PC-3 (cell line): Measurements from ENCODE around the gene MSMP. TPM values are rescaled to one million over a fixed set of nuclear protein-coding genes. Genes with fewer than 3 reads are reported as not detected.
A peak's percentile ranks its signal among the peaks of the same experiment; 100 is the strongest.

Experiments used
- ATAC-seq: fragments of 200-7000 bp; cut with Tn5 transposase; 2 replicates; pipeline ENCODE4 v1.9.1; 2020; ENCODE audit warnings: mild to moderate bottlenecking, moderate library complexity
- BruUV-seq: library from RNA; stranded (reverse); fragments of 400-500 nt; replicated peaks from 2 replicates; lab custom pipeline; 2021; lab: Mats Ljungman, UMichigan
- CTCF ChIA-PET: fragments of 300-600 bp; sonication (Branson Sonifier 250); formaldehyde crosslinking; loops from one replicate; lab custom pipeline; 2022; ENCODE audit warnings: antibody characterized with exemption; lab: Charles Lee
- POLR2A ChIA-PET: fragments of 300-600 bp; sonication (Branson Sonifier 250); formaldehyde crosslinking; loops from one replicate; lab custom pipeline; 2022; ENCODE audit warnings: antibody characterized with exemption; ENCODE audit not compliant: unreplicated experiment; lab: Charles Lee
- DNase-seq: peaks from one replicate; pipeline ENCODE4 v3.0.0-alpha.2; 2015
- H2AFZ ChIP-seq: fragments of 300-600 bp; sonication (generic); 2 replicates; pipeline ENCODE4 v1.6.0; 2016; ENCODE audit warnings: antibody characterized with exemption, low read length
- H3F3A ChIP-seq: fragments of 300-600 bp; sonication (generic); one replicate; pipeline ENCODE4 v1.6.0; 2017; ENCODE audit warnings: antibody characterized with exemption, low read length, control low read depth, mild to moderate bottlenecking; ENCODE audit not compliant: unreplicated experiment
- H3K27ac ChIP-seq: fragments of 300-600 bp; sonication (generic); 2 replicates; pipeline ENCODE4 v1.5.1; 2016; ENCODE audit warnings: mild to moderate bottlenecking, low read length
- H3K27me3 ChIP-seq: fragments of 300-600 bp; sonication (generic); 2 replicates; pipeline ENCODE4 v1.6.1; 2016; ENCODE audit warnings: low read length, mixed read lengths
- H3K36me3 ChIP-seq: fragments of 300-600 bp; sonication (generic); 2 replicates; pipeline ENCODE4 v1.6.1; 2016; ENCODE audit warnings: low read depth, mixed run types, low read length, mixed read lengths
- H3K4me1 ChIP-seq: fragments of 300-600 bp; sonication (generic); 2 replicates; pipeline ENCODE4 v1.5.1; 2016; ENCODE audit warnings: low read length; ENCODE audit not compliant: insufficient read depth
- H3K4me2 ChIP-seq: fragments of 300-600 bp; sonication (generic); 2 replicates; pipeline ENCODE4 v1.6.0; 2016; ENCODE audit warnings: low read length
- H3K4me3 ChIP-seq: fragments of 300-600 bp; sonication (generic); 2 replicates; pipeline ENCODE4 v1.5.1; 2016; ENCODE audit warnings: mild to moderate bottlenecking, low read length, mixed read lengths
- H3K79me2 ChIP-seq: fragments of 300-600 bp; sonication (generic); 2 replicates; pipeline ENCODE4 v1.6.1; 2017; ENCODE audit warnings: low read length, mixed read lengths
- H3K9ac ChIP-seq: fragments of 300-600 bp; sonication (generic); 2 replicates; pipeline ENCODE4 v1.6.0; 2016; ENCODE audit warnings: mild to moderate bottlenecking, low read length
- H3K9me2 ChIP-seq: fragments of 300-600 bp; sonication (generic); replicated peaks from 2 replicates; pipeline ENCODE4 v1.6.1; 2016; ENCODE audit warnings: mixed run types, low read length, mixed read lengths
- H3K9me3 ChIP-seq: fragments of 300-600 bp; sonication (generic); 2 replicates; pipeline ENCODE4 v1.6.1; 2016; ENCODE audit warnings: low read length, mixed read lengths
- H4K20me1 ChIP-seq: fragments of 300-600 bp; sonication (generic); 2 replicates; pipeline ENCODE4 v1.6.1; 2016; ENCODE audit warnings: low read length, mixed read lengths
- EZH2 ChIP-seq: fragments of 300-600 bp; sonication (generic); IDR thresholded peaks from one replicate; pipeline ENCODE4 v1.6.1; 2017; ENCODE audit warnings: antibody characterized with exemption, mild to moderate bottlenecking, low read length; ENCODE audit not compliant: unreplicated experiment
- EZH2phosphoT487 ChIP-seq: fragments of 300-600 bp; sonication (generic); IDR thresholded peaks from 2 replicates; pipeline ENCODE4 v1.6.1; 2018; ENCODE audit warnings: mild to moderate bottlenecking, antibody characterized with exemption, low read length, borderline replicate concordance
- intact Hi-C: fragments of 100-400 bp; cut with micrococcal nuclease; formaldehyde crosslinking; loops from 2 replicates; pipeline ENCODE4 v1.9.0; 2023
- total RNA-seq: library from RNA; depleted of rRNA; stranded (reverse); fragments of >200 nt; gene quantifications from 2 replicates; pipeline ENCODE4 v1.2.3, GENCODE V29; 2014
- TF ChIP-seq, protein P1 (sequence below): fragments of 300-600 bp; sonication (generic); conservative IDR thresholded peaks from 2 replicates; pipeline ENCODE4 v1.5.1; 2017; ENCODE audit warnings: antibody characterized with exemption, low read depth, mild to moderate bottlenecking, low read length

MSMP gene
- total RNA-seq, 1 experiment from 2014 or later: 149 TPM

DNA sequence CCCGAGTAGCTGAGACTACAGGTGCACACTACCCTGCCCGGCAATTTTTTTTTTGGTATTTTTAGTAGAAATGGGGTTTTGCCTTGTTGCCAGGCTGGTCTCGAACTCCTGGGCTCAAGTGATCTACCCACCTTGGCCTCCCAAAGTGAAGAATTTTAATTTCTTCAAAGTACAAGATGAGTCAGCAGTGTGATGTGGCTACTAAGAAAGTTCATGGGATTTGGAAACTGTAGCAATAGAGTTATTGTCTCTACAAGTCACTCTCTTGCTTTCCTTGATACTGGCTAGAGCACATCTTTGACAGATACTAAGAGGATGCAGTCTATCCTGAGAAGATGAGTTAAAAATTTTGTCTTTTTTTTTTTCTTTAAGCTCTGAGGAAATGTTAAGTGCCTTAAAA is 20.0 kb downstream of the MSMP start:
- no peaks in the 10 kb centered on the region for H3K9me3 ChIP-seq
- peaks cover 33% of the 10 kb centered on the region for H3K36me3 ChIP-seq
- H3K4me1 ChIP-seq: peaks cover 35% of the 10 kb centered on the region
- ChIA-PET POLR2A (interaction anchor here (0.6 kb wide), 1 partner anchor 415 kb away, joined by 8 read pairs; no protein-coding TSS in a partner anchor), CTCF (no interaction called here)
- ATAC-seq: no peak
- peak overlapping the region; percentile 90 for H3K4me3 ChIP-seq
- H4K20me1 ChIP-seq: no peaks in the 10 kb centered on the region
- no peaks in the 10 kb centered on the region for H3F3A ChIP-seq
- no peak overlapping the region for H3K9ac ChIP-seq
- TF ChIP-seq, protein P1, sequence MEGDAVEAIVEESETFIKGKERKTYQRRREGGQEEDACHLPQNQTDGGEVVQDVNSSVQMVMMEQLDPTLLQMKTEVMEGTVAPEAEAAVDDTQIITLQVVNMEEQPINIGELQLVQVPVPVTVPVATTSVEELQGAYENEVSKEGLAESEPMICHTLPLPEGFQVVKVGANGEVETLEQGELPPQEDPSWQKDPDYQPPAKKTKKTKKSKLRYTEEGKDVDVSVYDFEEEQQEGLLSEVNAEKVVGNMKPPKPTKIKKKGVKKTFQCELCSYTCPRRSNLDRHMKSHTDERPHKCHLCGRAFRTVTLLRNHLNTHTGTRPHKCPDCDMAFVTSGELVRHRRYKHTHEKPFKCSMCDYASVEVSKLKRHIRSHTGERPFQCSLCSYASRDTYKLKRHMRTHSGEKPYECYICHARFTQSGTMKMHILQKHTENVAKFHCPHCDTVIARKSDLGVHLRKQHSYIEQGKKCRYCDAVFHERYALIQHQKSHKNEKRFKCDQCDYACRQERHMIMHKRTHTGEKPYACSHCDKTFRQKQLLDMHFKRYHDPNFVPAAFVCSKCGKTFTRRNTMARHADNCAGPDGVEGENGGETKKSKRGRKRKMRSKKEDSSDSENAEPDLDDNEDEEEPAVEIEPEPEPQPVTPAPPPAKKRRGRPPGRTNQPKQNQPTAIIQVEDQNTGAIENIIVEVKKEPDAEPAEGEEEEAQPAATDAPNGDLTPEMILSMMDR: no peak
- TF ChIP-seq EZH2 (no peak), EZH2phosphoT487 (no peak)
- H3K27me3 ChIP-seq: no peaks in the 10 kb centered on the region
- no TSS peak for BruUV-seq
- intact Hi-C loops: no loop called here
- no peak for DNase-seq
- H3K27ac ChIP-seq: no peak overlapping the region
- peak overlapping the region; percentile 90 for H3K4me2 ChIP-seq
- no peak overlapping the region for H2AFZ ChIP-seq
- H3K9me2 ChIP-seq: no peaks in the 10 kb centered on the region
- H3K79me2 ChIP-seq: peaks cover 41% of the 10 kb centered on the region

DNA sequence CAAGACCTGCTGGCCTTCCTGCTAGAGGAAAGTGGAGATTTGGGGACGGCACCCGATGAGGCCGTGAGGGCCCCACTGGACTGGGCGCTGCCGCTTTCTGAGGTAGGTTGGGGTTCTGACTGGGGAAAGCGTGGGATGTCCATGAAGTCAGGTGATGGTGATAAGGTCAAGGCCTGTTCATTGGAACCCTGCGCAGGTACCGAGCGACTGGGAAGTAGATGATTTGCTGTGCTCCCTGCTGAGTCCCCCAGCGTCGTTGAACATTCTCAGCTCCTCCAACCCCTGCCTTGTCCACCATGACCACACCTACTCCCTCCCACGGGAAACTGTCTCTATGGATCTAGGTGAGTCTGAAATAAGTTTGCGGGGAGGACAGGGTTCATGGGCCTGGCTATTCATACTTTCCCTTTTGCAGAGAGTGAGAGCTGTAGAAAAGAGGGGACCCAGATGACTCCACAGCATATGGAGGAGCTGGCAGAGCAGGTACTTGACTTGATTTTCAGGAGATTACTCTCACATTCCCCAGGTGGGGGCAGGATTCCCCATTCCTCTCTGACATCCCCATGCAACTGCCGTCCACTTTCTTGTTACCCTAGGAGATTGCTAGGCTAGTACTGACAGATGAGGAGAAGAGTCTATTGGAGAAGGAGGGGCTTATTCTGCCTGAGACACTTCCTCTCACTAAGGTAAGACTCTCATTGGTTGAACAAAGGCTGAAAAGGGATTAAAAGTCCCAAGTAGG is 21.1 kb downstream of the MSMP start:
- intact Hi-C loops: loop anchor here (1.0 kb wide), 1 partner anchor 129 kb away; no protein-coding TSS in a partner anchor
- POLR2A ChIA-PET: interaction anchor here (1.8 kb wide), 2 partner anchors 17 to 72 kb away, joined by 5 to 6 read pairs; no protein-coding TSS in a partner anchor

More for the DNA sequence above, 21.1 kb downstream of the MSMP start:
- peak overlapping the region; percentile 90 for H3K4me2 ChIP-seq
- peaks cover 24% of the 10 kb centered on the region for H3K36me3 ChIP-seq
- TSS peak; percentile 74 for BruUV-seq
- H2AFZ ChIP-seq: peak overlapping the region; percentile 81
- H3K4me3 ChIP-seq: peak overlapping the region; percentile 90
- H4K20me1 ChIP-seq: no peaks in the 10 kb centered on the region
- ATAC-seq: peak; percentile 23
- peak overlapping the region; percentile 94 for H3K9ac ChIP-seq
- peaks cover 51% of the 10 kb centered on the region for H3K79me2 ChIP-seq
- H3K9me3 ChIP-seq: no peaks in the 10 kb centered on the region
- CTCF ChIA-PET: no interaction called here
- no peaks in the 10 kb centered on the region for H3K27me3 ChIP-seq
- no peaks in the 10 kb centered on the region for H3K9me2 ChIP-seq
- no peak for TF ChIP-seq EZH2
- TF ChIP-seq, protein P1: peak; percentile 50
- no peak for TF ChIP-seq EZH2phosphoT487
- H3K27ac ChIP-seq: peak overlapping the region; percentile 84
- no peaks in the 10 kb centered on the region for H3F3A ChIP-seq
- DNase-seq: peak; percentile 68
- H3K4me1 ChIP-seq: peaks cover 46% of the 10 kb centered on the region
